Fibroblast of villous mesenchyme (primary cell): ENCODE data around the gene NRARP. TPM values are rescaled to one million over a fixed set of nuclear protein-coding genes. Genes with fewer than 3 reads are reported as not detected.

Source experiments
- DNase-seq: peaks from one replicate; pipeline ENCODE4 v3.0.0-alpha.2; 2010; ENCODE audit warnings: low read depth
- H3K4me3 ChIP-seq: 2 replicates; pipeline ENCODE4 v1.5.1; 2011; ENCODE audit warnings: low read depth, mild to moderate bottlenecking, low read length
- CTCF ChIP-seq: IDR thresholded peaks from 2 replicates; pipeline ENCODE4 v1.5.1; 2012; ENCODE audit warnings: low read depth, mild to moderate bottlenecking, low read length; ENCODE audit not compliant: insufficient read depth
- total RNA-seq: library from RNA; depleted of rRNA; stranded (reverse); fragments of >200 nt; gene quantifications from 2 replicates; pipeline ENCODE4 v1.2.3, GENCODE V29; 2012

NRARP gene
- total RNA-seq, 1 donor: under 0.01 TPM

GRCh38 chr9:137319739-137320551 is 17.9 kb upstream of the NRARP start:
- TF ChIP-seq CTCF: no peak
- no peak for DNase-seq

GRCh38 chr9:137319011-137319738 is 17.1 kb upstream of the NRARP start:
- H3K4me3 ChIP-seq: no peak overlapping the region
- peak; percentile 56 for DNase-seq
- peak; percentile 50 for TF ChIP-seq CTCF

More at GRCh38 chr9:137319739-137320551, 17.9 kb upstream of the NRARP start:
- no peak overlapping the region for H3K4me3 ChIP-seq

GRCh38 chr9:137318602-137319001 is 16.5 kb upstream of the NRARP start:
- no peak for DNase-seq
- H3K4me3 ChIP-seq: no peak overlapping the region
- no peak for TF ChIP-seq CTCF

- DNase-seq: no peak
- no peak for TF ChIP-seq CTCF
- no peak overlapping the region for H3K4me3 ChIP-seq
Measured at GRCh38 chr9:137317718-137318511, 15.8 kb upstream of the NRARP start.

- DNase-seq: no peak
- H3K4me3 ChIP-seq: no peak overlapping the region
- TF ChIP-seq CTCF: no peak
Measured at GRCh38 chr9:137317021-137317717, 15.1 kb upstream of the NRARP start.
